T-helper 2 cell treated with Interferon-gamma antibody and Interleukin-4, amounts not matched to agents 100 ng/mL and 5 ng/mL, for 36 hours (primary cell): ENCODE data around the gene LRRC56. TPM values are rescaled to one million over a fixed set of nuclear protein-coding genes. Genes with fewer than 3 reads are reported as not detected.
"Not testable (repeated sequence)": the region's sequence is repeated elsewhere in the genome, so short reads cannot be mapped to it uniquely, and the experiment has no call there.

ENCODE experiments used
- intact Hi-C: fragments of 100-400 bp; cut with micrococcal nuclease; formaldehyde crosslinking; loops from one replicate; pipeline ENCODE4 v1.15.1; 2023
- total RNA-seq: library from RNA; stranded (reverse); gene quantifications from 2 replicates; pipeline ENCODE4 v1.2.3, GENCODE V29; 2022

LRRC56 gene
- total RNA-seq, 1 donor from 2014 or later: 2.2 TPM

GRCh38 chr11:501683-502287 lies 35.5 kb upstream of the LRRC56 start:
- intact Hi-C loops: no loop called here

- intact Hi-C loops: no loop called here
Measured at GRCh38 chr11:502288-503178, 34.8 kb upstream of the LRRC56 start.

DNA sequence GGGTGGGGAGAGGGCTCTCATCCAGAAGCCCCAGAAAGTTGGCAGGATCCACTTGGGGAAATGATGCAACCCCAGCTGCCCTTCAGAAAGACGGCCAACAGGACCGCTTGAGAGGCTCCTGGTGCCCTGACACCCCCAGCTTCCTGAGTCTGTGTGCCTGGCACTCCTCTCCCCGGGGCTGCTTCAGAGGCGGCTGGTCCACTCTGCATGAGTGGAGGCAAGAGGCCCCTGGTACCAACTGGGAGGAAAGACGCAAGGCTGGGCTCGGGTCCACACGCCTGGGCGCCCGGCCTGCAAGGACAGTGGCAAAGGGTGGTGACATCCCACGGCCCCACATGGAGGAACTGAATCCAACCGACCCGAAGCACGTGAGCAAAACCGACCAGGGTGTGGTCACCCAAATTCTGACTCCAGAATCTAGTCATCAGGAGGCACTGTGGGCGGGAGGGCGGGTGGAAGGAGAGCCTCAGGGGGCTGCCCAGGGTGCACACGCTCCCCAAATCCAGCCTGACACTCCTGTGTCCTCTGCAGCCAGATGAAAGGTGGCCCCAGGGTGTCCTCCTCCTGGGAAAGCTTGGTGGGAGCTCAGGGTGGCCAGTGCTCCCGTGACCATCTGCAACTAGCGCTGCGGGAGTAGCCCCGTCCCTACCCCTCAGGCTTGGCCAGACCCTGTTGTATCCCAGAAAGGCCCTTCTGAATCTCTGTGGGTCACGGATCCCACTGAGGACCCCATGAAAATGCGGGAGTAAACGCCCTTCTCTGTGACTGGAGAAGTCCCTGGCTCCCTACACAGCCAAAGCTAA lies 33.9 kb upstream of the LRRC56 start:
- intact Hi-C loops: no loop called here

GRCh38 chr11:504053-504993 lies 33.0 kb upstream of the LRRC56 start:
- intact Hi-C loops: no loop called here

- intact Hi-C loops: no loop called here
Measured at GRCh38 chr11:504994-505344, 32.4 kb upstream of the LRRC56 start.

DNA sequence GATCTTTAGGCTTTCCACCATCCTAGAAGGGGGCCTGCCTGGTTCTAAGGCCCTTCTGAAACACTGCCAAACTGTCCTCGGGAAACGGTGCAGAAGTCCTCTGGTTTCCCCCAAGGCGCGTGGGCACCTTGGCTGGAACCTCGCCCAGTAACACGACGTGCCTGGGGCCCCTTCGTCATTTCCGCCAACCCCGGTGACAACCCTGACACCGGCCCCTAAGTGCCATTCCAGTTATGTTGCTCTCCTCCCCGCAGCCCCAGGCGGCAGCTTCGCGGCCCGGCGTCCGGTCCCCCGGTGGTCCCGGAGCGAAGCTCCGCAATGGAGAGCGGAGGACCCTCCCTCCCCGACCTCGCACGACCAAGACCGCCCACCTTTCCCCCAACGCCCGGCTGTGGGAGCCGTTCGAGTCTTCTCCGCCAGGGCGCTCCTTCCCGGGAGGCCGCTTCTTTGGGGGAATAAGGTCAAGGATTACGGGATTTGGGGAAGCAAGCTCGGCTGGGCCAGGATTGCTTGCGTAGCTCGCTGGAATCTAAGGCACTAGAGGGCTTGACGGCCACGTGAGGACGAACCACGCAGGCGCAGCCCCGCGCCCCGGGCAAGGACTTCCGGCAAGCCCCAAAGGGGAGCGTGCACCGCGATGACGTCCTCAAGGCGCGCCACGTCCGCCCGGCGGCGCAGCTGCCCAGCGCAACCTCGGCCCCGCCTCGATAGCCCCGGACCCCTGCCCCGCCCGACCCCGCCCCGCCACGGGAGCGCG lies 30.9 kb upstream of the LRRC56 start:
- intact Hi-C loops: loop anchor here (1.0 to 2.0 kb wide), 6 partner anchors 54 to 189 kb away; partner anchors contain the start of genes DEAF1, LMNTD2, RASSF7 and TMEM80

DNA sequence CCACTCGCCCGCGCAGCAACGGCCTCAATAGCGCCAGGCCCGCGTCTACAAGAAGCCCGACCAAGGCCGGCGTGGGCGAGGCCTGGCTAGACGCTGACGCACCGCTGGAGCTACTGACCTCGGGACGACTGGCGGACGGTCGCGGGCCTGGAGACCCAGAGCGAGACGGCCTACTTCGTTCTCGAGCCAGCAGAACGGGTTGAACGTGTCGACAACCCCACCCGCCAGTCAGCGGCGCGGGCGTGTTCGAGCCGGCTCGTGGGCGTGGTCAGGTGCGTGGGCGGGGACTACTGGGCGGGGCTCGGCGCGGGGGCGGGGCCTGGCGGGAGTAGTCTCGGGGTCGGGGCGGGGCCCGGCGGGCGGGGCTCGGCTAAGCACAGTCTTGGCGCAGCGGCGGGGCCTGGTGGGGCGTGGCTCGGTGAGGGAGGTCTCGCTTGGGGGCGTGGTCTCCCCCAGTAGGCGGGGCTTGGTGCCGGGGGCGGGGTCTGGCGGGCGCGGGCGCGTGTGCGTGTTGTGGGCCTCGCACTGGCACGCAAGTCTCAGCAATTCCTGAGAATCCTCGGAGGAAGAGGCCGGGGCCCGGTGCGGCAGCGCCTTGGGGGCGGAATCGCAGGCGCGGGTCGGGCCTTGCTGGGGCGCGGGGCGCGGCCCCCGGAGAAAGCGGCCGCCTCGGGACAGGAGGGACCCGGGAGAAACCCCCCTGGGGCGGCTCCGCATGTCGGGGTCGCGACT lies 30.2 kb upstream of the LRRC56 start, which contains the start of gene RNH1:
Gene RNH1 (minus strand): TSS at position 248 of the 732 bp plus-strand sequence. CDS start 5,080 bp downstream, outside the sequence.
- intact Hi-C loops: loop anchor here (1.0 to 2.0 kb wide), 9 partner anchors 11 to 271 kb away; partner anchors contain the start of genes DEAF1, HRAS, LMNTD2 and PSMD13

DNA sequence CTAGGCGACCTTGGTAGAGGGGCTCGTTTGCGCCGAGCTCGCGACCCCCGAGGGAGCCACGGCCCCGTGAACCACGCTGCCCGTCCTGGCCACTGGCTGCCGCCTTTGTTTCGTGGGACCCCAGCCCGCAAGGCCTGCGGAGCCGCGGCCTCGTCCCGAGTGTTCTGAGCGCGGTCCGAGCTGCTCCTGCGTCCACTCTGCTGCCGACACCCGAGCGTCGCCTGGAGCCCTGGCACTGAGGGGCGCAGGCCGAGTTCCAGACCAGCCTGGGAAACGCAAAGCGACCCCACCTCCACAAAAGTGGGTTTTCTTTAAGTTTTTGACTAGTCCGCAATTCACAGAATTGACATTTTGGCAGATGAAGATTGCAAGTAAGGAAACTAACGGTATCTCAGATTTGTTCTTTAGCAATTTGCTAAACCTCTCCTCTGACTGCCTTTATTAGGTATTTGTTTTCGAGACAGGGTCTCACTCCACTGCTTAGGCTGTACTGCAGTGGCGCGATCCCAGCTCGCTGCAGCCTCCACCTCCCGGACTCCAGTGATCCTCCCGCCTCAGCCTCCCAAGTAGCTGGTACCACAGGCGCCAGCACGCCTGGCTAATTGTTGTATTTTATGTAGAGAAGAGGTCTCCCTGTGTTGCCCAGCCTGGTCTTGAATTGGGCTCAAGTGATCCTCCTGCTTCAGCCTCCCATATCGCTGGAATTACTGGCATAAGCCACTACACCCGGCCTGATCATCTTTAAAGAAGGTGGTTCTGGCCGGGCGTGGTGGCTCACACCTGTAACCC lies 29.4 kb upstream of the LRRC56 start:
- intact Hi-C loops: loop anchor here (1.0 to 2.0 kb wide), 5 partner anchors 10 to 272 kb away; partner anchors contain the start of genes HRAS, PSMD13 and SIRT3

DNA sequence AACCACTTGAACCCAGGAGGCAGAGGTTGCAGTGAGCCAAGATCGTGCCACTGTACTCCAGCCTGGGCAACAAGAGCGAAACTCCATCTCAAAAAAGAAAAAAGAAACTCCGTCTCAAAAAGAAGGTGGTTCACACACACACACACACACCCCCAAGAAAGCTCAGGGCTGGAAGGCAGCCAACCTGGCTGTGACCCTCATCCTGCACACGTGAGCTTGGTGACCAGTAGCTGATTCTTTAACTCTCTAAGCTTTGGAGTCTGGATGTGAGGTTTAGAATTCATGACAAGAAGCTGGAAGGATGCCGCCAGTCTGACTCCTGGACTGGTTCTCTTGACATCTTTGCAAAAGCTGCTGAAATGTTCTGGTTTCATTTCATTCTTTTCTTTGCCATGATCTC lies 28.4 kb upstream of the LRRC56 start:
- intact Hi-C loops: no loop called here

DNA sequence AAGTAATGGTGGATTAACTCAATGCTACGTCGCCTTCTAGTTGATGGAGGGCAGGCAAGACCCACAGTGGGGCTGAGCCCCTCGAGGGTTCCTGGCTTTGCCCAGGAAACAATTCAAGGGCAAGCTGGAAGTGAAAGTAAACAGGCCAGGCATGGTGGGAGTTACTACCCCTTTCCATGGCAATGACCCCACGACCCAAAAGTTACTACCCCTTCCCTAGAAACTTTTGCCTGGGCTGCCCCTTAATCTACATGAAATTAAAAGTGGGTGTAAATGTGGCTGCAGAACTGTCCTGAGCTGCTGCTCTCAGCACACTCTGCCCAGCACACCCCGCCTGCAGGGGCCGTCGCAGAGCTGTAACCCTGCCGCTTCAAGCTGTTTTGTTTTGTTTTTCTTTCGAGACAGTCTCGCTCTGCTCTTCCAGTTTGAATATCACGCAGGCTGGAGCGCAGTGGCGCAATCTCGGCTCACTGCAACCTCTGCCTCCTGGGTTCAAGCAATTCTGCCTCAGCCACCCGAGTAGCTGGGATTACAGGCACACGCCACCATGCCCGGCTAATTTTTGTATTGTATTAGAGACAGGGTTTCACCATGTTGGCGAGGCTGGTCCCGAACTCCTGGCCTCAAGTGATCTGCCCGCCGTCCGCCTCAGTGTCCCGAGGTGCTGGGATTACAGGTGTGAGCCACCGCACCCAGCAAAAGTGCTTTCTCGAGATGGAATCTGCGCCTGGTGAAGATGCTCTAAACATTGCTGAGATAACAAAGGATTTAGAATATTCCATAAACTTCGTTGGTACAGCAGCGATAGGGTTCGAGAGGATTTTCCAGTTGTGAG lies 24.3 kb upstream of the LRRC56 start:
- intact Hi-C loops: no loop called here

- intact Hi-C loops: no loop called here
Measured at GRCh38 chr11:514606-515005, 22.7 kb upstream of the LRRC56 start.

GRCh38 chr11:515131-515530 lies 22.2 kb upstream of the LRRC56 start:
- intact Hi-C loops: no loop called here

DNA sequence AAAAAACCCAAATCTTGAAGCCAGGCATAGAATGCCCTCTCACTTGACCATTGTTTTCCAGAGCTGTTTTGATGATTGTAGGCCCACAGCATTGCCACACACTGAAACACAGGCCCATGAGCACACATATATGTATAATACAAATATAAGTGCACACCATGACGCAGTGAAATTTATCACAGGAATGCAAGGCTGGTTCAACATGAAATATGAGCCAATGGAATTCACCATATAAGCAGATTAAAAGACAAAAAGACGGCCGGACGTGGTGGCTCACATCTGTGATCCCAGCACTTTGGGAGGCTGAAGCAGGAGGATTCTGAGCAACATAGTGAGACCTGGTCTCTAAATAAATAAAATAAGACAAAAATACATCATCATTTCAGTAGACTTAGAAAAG lies 20.9 kb upstream of the LRRC56 start:
- intact Hi-C loops: no loop called here

GRCh38 chr11:516918-517685 lies 20.2 kb upstream of the LRRC56 start:
- intact Hi-C loops: not testable (repeated sequence)

DNA sequence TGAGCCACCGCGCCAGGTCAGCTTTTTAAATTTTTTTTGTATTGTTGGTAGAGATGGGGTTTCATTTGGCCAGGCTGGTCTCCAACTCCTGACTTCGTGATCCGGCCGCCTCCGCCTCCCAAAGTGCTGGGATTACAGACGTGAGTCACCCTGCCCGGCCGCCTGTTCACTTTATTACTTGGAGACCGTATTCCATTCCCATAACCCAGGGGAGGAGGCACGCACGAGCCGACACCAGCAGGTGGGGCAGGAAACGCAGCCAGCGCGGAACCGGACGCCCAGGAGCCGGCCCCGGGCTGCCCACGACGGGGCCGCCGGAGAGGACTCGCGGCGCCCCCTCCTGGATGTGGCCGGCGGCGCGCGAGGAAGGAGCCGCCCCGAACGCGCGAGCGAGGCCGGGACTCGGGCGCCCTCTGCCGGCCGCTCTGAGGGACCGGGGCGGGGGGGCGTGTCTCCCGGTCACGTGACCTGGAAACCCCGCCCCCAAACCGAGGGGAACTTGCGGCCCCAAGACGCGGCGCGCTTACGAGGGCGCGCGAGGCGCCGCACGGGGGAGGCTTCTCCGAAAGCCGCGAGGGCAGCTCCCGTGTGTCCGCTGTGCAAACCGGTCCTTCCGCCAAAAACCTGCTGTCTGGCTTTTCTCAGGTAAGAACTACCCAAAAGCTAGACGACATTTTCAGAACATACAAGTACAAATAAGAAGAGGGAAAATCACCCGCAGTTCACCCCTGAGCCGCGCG lies 18.7 kb upstream of the LRRC56 start:
- intact Hi-C loops: loop anchor here (1.0 to 2.0 kb wide), 3 partner anchors 11 to 68 kb away; partner anchors contain the start of genes HRAS, PTDSS2 and RNH1
